H1 (cell line): ENCODE measurements around the gene SLC26A11. TPM values are rescaled to one million over a fixed set of nuclear protein-coding genes. Genes with fewer than 3 reads are reported as not detected.

Experiments
- CTCF ChIA-PET: fragments of 300-600 bp; sonication (Branson Sonifier 250); formaldehyde crosslinking; loops from one replicate; lab custom pipeline; 2021; ENCODE audit not compliant: partially characterized antibody; lab: Charles Lee
- POLR2A ChIA-PET: fragments of 300-600 bp; sonication (Branson Sonifier 250); formaldehyde crosslinking; loops from one replicate; lab custom pipeline; 2021; ENCODE audit warnings: inconsistent platforms; ENCODE audit not compliant: partially characterized antibody; lab: Charles Lee
- DNase-seq, 2 experiments: peaks; one replicate each; pipeline versions ENCODE4 v3.0.0 to v3.0.0-alpha.2; 2010 to 2022; ENCODE audit warnings: low spot score in 2 of 2, low read depth in 1 of 2, mixed read lengths in 1 of 2
- FAIRE-seq: peaks from 2 replicates; lab custom pipeline; 2011; peaks lifted over from hg19 to GRCh38; lab: Jason Lieb, UNC
- H2AFZ ChIP-seq: 2 replicates; pipeline ENCODE4 v1.8.1; 2012; ENCODE audit warnings: low read length, inconsistent platforms
- H2AK5ac ChIP-seq: 2 replicates; pipeline ENCODE4 v1.6.1; 2013; ENCODE audit warnings: low read depth, low read length
- H2BK120ac ChIP-seq: replicated peaks from 2 replicates; pipeline ENCODE3; 2013; ENCODE audit warnings: low read depth, low read length, inconsistent platforms
- H2BK12ac ChIP-seq: 2 replicates; pipeline ENCODE4 v1.6.1; 2013; ENCODE audit warnings: low read depth, low read length
- H2BK15ac ChIP-seq: 2 replicates; pipeline ENCODE4 v1.6.1; 2013; ENCODE audit warnings: low read length
- H2BK20ac ChIP-seq: 2 replicates; pipeline ENCODE4 v1.6.1; 2013; ENCODE audit warnings: low read length
- H2BK5ac ChIP-seq: 2 replicates; pipeline ENCODE4 v1.6.1; 2013; ENCODE audit warnings: low read depth, low read length
- H3K14ac ChIP-seq: 2 replicates; pipeline ENCODE4 v1.6.1; 2013; ENCODE audit warnings: inconsistent platforms; ENCODE audit not compliant: insufficient read length
- H3K18ac ChIP-seq: 2 replicates; pipeline ENCODE4 v1.6.1; 2013; ENCODE audit warnings: low read length; ENCODE audit errors: extremely low read depth
- H3K23ac ChIP-seq: 2 replicates; pipeline ENCODE4 v1.6.1; 2013; ENCODE audit warnings: inconsistent platforms; ENCODE audit not compliant: insufficient read length
- H3K23me2 ChIP-seq: 2 replicates; pipeline ENCODE4 v1.6.1; 2013; ENCODE audit warnings: low read depth, low read length
- H3K27ac ChIP-seq: 2 replicates; pipeline ENCODE4 v1.6.1; 2011; ENCODE audit warnings: low read depth, low read length, inconsistent platforms
- H3K27me3 ChIP-seq, 4 experiments: replicated peaks in 1 of 4; 1 replicate in 1 of 4; 2 replicates in 3 of 4; pipeline versions ENCODE4 v1.6.1 to v1.8.1; 2011 to 2013; ENCODE audit warnings: low read length in 3 of 4, mild to moderate bottlenecking in 3 of 4, inconsistent platforms in 2 of 4, mixed read lengths in 2 of 4, moderate library complexity in 1 of 4; ENCODE audit not compliant: control insufficient read depth in 3 of 4, insufficient read depth in 3 of 4; ENCODE audit errors: extremely low read depth in 1 of 4
- H3K36me3 ChIP-seq, 4 experiments: 2 replicates each; pipeline versions ENCODE4 v1.6.1 to v1.8.1; 2011 to 2013; ENCODE audit warnings: mild to moderate bottlenecking in 4 of 4, low read length in 3 of 4, moderate library complexity in 2 of 4, control low read depth in 1 of 4, inconsistent platforms in 1 of 4; ENCODE audit not compliant: insufficient read depth in 4 of 4, control insufficient read depth in 2 of 4
- H3K4ac ChIP-seq: replicated peaks from 2 replicates; pipeline ENCODE3; 2013; ENCODE audit warnings: low read length, low read depth, mixed read lengths, inconsistent platforms; ENCODE audit not compliant: insufficient read length
- H3K4me1 ChIP-seq, 4 experiments: replicated peaks in 1 of 4; 1 replicate in 1 of 4; 2 replicates in 3 of 4; pipeline versions ENCODE4 v1.6.1 to v1.8.1; 2011 to 2013; ENCODE audit warnings: low read length in 3 of 4, inconsistent platforms in 2 of 4, mixed read lengths in 1 of 4; ENCODE audit not compliant: insufficient read depth in 4 of 4, control insufficient read depth in 3 of 4
- H3K4me2 ChIP-seq, 2 experiments: 2 replicates each; pipeline versions ENCODE4 v1.6.1 to v1.8.1; 2011 to 2013; ENCODE audit warnings: low read depth in 2 of 2, low read length in 2 of 2, control low read depth in 1 of 2, inconsistent platforms in 1 of 2, mild to moderate bottlenecking in 1 of 2; ENCODE audit not compliant: insufficient read depth in 1 of 2
- H3K4me3 ChIP-seq, 4 experiments: fragments of 200-600, 300-600 bp in 1 of 4; sonication (generic), shearing (Covaris generic), sonication (Bioruptor Twin) in 1 of 4; 2 replicates each; pipeline versions ENCODE4 v1.5.1 to v1.8.1; 2011 to 2016; ENCODE audit warnings: low read length in 4 of 4, low read depth in 3 of 4, control low read depth in 2 of 4, inconsistent platforms in 2 of 4, mild to moderate bottlenecking in 2 of 4, mixed read lengths in 1 of 4, moderate library complexity in 1 of 4; ENCODE audit not compliant: insufficient read depth in 2 of 4; ENCODE audit errors: extremely low read depth in 1 of 4
- H3K56ac ChIP-seq: replicated peaks from 2 replicates; pipeline ENCODE3; 2013; ENCODE audit warnings: low read depth, mild to moderate bottlenecking, mixed read lengths, low read length, inconsistent platforms; ENCODE audit not compliant: insufficient read length
- H3K79me1 ChIP-seq: 2 replicates; pipeline ENCODE4 v1.6.1; 2013; ENCODE audit warnings: low read depth, low read length, control low read depth
- H3K79me2 ChIP-seq, 2 experiments: 2 replicates each; pipeline versions ENCODE4 v1.6.1 to v1.8.1; 2012 to 2013; ENCODE audit warnings: low read length in 2 of 2, mild to moderate bottlenecking in 2 of 2, inconsistent platforms in 1 of 2; ENCODE audit not compliant: insufficient read depth in 2 of 2, control insufficient read depth in 1 of 2
- H3K9ac ChIP-seq, 4 experiments: replicated peaks in 1 of 4; 1 replicate in 1 of 4; 2 replicates in 3 of 4; pipeline versions ENCODE4 v1.6.1 to v1.8.1; 2011 to 2013; ENCODE audit warnings: low read depth in 3 of 4, low read length in 3 of 4, control low read depth in 2 of 4, mild to moderate bottlenecking in 2 of 4, moderate library complexity in 2 of 4, inconsistent platforms in 1 of 4; ENCODE audit errors: extremely low read depth in 1 of 4
- H3K9me3 ChIP-seq, 2 experiments: 2 replicates each; pipeline versions ENCODE4 v1.6.1 to v1.8.1; 2012 to 2013; ENCODE audit warnings: mild to moderate bottlenecking in 2 of 2, moderate library complexity in 2 of 2, control low read depth in 1 of 2, inconsistent platforms in 1 of 2, low read depth in 1 of 2, low read length in 1 of 2, mixed read lengths in 1 of 2; ENCODE audit not compliant: insufficient read depth in 2 of 2
- H4K20me1 ChIP-seq, 2 experiments: replicated peaks in 1 of 2; 2 replicates each; pipeline versions ENCODE3 to v1.8.1; 2011 to 2013; ENCODE audit warnings: inconsistent platforms in 2 of 2, low read length in 2 of 2, mild to moderate bottlenecking in 1 of 2; ENCODE audit not compliant: insufficient read depth in 2 of 2, control insufficient read depth in 1 of 2
- H4K5ac ChIP-seq: 2 replicates; pipeline ENCODE4 v1.6.1; 2013; ENCODE audit warnings: low read length, low read depth, mixed read lengths, inconsistent platforms; ENCODE audit not compliant: insufficient read length
- H4K8ac ChIP-seq: 2 replicates; pipeline ENCODE4 v1.8.0; 2013; ENCODE audit warnings: mild to moderate bottlenecking, moderate library complexity, low read length, inconsistent platforms; ENCODE audit not compliant: insufficient read depth; ENCODE audit errors: extremely low read depth
- H4K91ac ChIP-seq: replicated peaks from 2 replicates; pipeline ENCODE3; 2013; ENCODE audit warnings: low read length, mixed read lengths, inconsistent platforms; ENCODE audit not compliant: insufficient read length
- HDAC6 ChIP-seq: IDR thresholded peaks from one replicate; pipeline ENCODE4 v1.7.1; 2012; ENCODE audit warnings: low read depth, mild to moderate bottlenecking, inconsistent platforms, low read length, moderate library complexity
- RFX5 ChIP-seq: IDR thresholded peaks from 2 replicates; pipeline ENCODE4 v1.6.1; 2011; ENCODE audit warnings: low read depth, low read length, improper control_type of control experiment, borderline replicate concordance
- SP2 ChIP-seq: IDR thresholded peaks from 2 replicates; pipeline ENCODE4 v1.6.1; 2012; ENCODE audit warnings: mild to moderate bottlenecking, low read length, inconsistent platforms
- TAF7 ChIP-seq: optimal IDR thresholded peaks from 2 replicates; pipeline ENCODE3; 2011; ENCODE audit warnings: low read depth, mild to moderate bottlenecking, inconsistent platforms, low read length, moderate library complexity, borderline replicate concordance
- WGBS, 2 experiments: shearing (Covaris generic) in 1 of 2; methylation state at CpG; one replicate each; pipeline versions ENCODE4 v1.1.6 to v1.1.7; 2013 to 2015; ENCODE audit warnings: low lambda C conversion rate in 2 of 2, mixed read lengths in 2 of 2, inconsistent platforms in 1 of 2, low coverage in 1 of 2, missing lambda C conversion rate in 1 of 2; ENCODE audit not compliant: insufficient replicate concordance in 2 of 2, insufficient coverage in 1 of 2, insufficient read length in 1 of 2; ENCODE audit errors: extremely low coverage in 1 of 2, missing lambda C conversion rate in 1 of 2; 5-methylcytosine and 5-hydroxymethylcytosine counted together
- polyA plus RNA-seq, 7 experiments: library from polyadenylated mRNA; depleted of rRNA in 3 of 7; stranded (reverse) in 5 of 7; unstranded in 2 of 7; fragments of >200 nt in 5 of 7; fragments of 200-250 nt in 2 of 7; gene quantifications; 1 replicate in 5 of 7; 2 replicates in 1 of 7; 4 replicates in 1 of 7; pipeline versions ENCODE4 v1.2.1 to v1.2.3, GENCODE V29; 2011 to 2013; ENCODE audit warnings: missing spikeins in 2 of 7, mixed read lengths in 2 of 7
- total RNA-seq: library from RNA; stranded (reverse); fragmentation: NEBNext Ultra II Directional; extraction: Animal tissue kit (Norgen Biotek cat#: 25700); gene quantifications from 2 replicates; pipeline ENCODE4 v1.2.1, GENCODE V29; 2021

Gene SLC26A11
- total and polyA plus RNA-seq, 2 of the 8 experiments (the other 6 are each of a cell fraction or from before 2014, with no cell fraction given), result 15.5 to 25.9 TPM

- no peaks in the 10 kb centered on the region; the same call in 1 of the 2 replicates for H3K23me2 ChIP-seq
Observed at GRCh38 chr17:80257716-80258213, 37.5 kb downstream of the SLC26A11 start.

More at GRCh38 chr17:80257716-80258213, 37.5 kb downstream of the SLC26A11 start:
- Histone ChIP-seq H2BK15ac (0 out of 2 replicates have a peak overlapping the region, but pooled peaks have one; percentile 19), H4K8ac (no peak overlapping the region), H3K4ac (no peak overlapping the region), H2BK5ac (peak overlapping the region; percentile 79), H3K36me3 (no peaks in the 10 kb centered on the region), H2AK5ac (no peak overlapping the region)
- WGBS, 2 experiments, result 64% methylated on average over 14 of the region's 14 CpGs; no CpG with 5 or more reads in 1 of the 2 experiments
- no peak for TF ChIP-seq RFX5
- TF ChIP-seq TAF7, result no peak
- no peak for TF ChIP-seq SP2
- no peak for TF ChIP-seq HDAC6
- TF ChIP-seq, all 59 proteins: peak for 0
- no peak overlapping the region for H3K4me3 ChIP-seq
- peak overlapping the region; percentile 22; the same call in 1 of the 2 replicates for H3K18ac ChIP-seq
- DNase-seq (no peak), FAIRE-seq (no peak)
- H3K79me2 ChIP-seq, result peaks cover 0 to 9% of the 10 kb centered on the region in 2 experiments; a peak in 2 of 4 replicates
- H3K27ac ChIP-seq, result no peak overlapping the region; the same call in 1 of the 2 replicates
- no peaks in the 10 kb centered on the region for H3K9me3 ChIP-seq
- peak overlapping the region; percentile 1 for H4K5ac ChIP-seq
- H2BK120ac ChIP-seq, result no peak overlapping the region
- H3K27me3 ChIP-seq, result no peaks in the 10 kb centered on the region
- H2BK12ac ChIP-seq, result peak overlapping the region; percentile 75; the same call in 1 of the 2 replicates
- H3K14ac ChIP-seq, result no peak overlapping the region
- no peak overlapping the region for H3K56ac ChIP-seq
- H4K20me1 ChIP-seq, result peaks cover 0 to under 1% of the 10 kb centered on the region in 2 experiments
- H3K4me1 ChIP-seq, result peaks cover 8 to 22% (median 16%) of the 10 kb centered on the region in 4 experiments
- ChIA-PET POLR2A (interaction anchor here (0.7 to 2.4 kb wide), 4 partner anchors 12 to 32 kb away, joined by 3 to 9 read pairs (median 3); no protein-coding TSS in a partner anchor), CTCF (interaction anchor here (1.7 kb wide), 1 partner anchor 11 kb away, joined by 4 read pairs; no protein-coding TSS in a partner anchor)
- 0 out of 2 replicates have a peak, but pooled peaks cover 3% of the 10 kb centered on the region for H3K79me1 ChIP-seq
- no peak overlapping the region for H3K23ac ChIP-seq
- H3K9ac ChIP-seq, result no peak overlapping the region; a peak in 1 of 7 replicates
- peak overlapping the region; percentile 15 for H4K91ac ChIP-seq
- H3K4me2 ChIP-seq, result peak overlapping the region; percentile 11 to 26; a peak in 2 of 4 replicates
- H2AFZ ChIP-seq, result no peak overlapping the region
- H2BK20ac ChIP-seq, result no peak overlapping the region
